DOHH2 (cell line): ENCODE data around the gene CAMSAP1.

Experiments
- CTCF ChIP-seq: fragments of 200-600 bp; sonication (generic); IDR thresholded peaks from one replicate; pipeline ENCODE4 v1.5.1; 2014; ENCODE audit warnings: antibody characterized with exemption, mild to moderate bottlenecking, low read depth, low read length; ENCODE audit not compliant: poor library complexity, severe bottlenecking
- EZH2phosphoT487 ChIP-seq: fragments of 200-600 bp; sonication (generic); IDR thresholded peaks from 2 replicates; pipeline ENCODE4 v1.6.1; 2017; ENCODE audit warnings: borderline replicate concordance, mild to moderate bottlenecking, antibody characterized with exemption, low read length, moderate library complexity, mixed read lengths

GRCh38 chr9:135896205-135896604 lies 11.1 kb downstream of the CAMSAP1 start:
- TF ChIP-seq CTCF (no peak), EZH2phosphoT487 (no peak)
